ENCODE data around the gene KRTAP2-1. TPM values are rescaled to one million over a fixed set of nuclear protein-coding genes. Genes with fewer than 3 reads are reported as not detected.
"Not testable (repeated sequence)": the region's sequence is repeated elsewhere in the genome, so short reads cannot be mapped to it uniquely, and the experiment has no call there.

Gene KRTAP2-1
- polyA plus RNA-seq, 2 donors, result not detected

DNA sequence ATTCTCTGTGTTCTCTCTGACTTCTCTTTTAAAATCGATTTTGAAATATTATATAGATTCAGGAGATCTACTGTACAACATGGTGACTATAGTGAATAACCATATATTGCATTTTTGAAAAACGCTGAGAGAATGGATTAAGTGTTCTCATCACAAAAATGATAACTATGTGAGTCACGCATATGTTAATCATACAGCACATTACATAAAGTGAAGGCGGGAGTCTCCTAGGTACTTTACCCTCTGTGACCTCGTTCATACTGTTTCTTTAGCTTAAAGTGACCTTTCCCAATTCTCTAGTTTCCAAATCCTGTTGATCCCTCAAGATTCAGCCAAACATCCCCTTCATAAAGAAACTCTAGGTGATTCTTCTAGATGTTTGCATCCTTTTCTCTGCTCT lies 44.3 kb downstream of the KRTAP2-1 start:
- H3K4me1 ChIP-seq (ENCODE audit: control insufficient read depth in 2 of 2, insufficient read depth in 2 of 2, low read length in 1 of 2), result peaks cover 0 to 2% of the 10 kb centered on the region in 2 donors
- no peak overlapping the region for H3K27ac ChIP-seq (ENCODE audit: low read depth in 2 of 2, low read length in 1 of 2)
- H3K4me3 ChIP-seq (ENCODE audit: low read depth in 1 of 2, low read length in 2 of 2), result no peak overlapping the region
- H3K36me3 ChIP-seq (ENCODE audit: control insufficient read depth in 2 of 2, insufficient read depth in 2 of 2, low read length in 1 of 2), result no peaks in the 10 kb centered on the region
- H3K9me3 ChIP-seq (ENCODE audit: control insufficient read depth in 2 of 2, insufficient read depth in 1 of 2, low read depth in 1 of 2, low read length in 1 of 2), result no peaks in the 10 kb centered on the region
- 33 to 37% methylated on average over 5 of the region's 5 CpGs for WGBS, 2 donors
- H3K27me3 ChIP-seq (ENCODE audit: control insufficient read depth in 1 of 2, insufficient read depth in 2 of 2, low read length in 2 of 2), result no peaks in the 10 kb centered on the region

DNA sequence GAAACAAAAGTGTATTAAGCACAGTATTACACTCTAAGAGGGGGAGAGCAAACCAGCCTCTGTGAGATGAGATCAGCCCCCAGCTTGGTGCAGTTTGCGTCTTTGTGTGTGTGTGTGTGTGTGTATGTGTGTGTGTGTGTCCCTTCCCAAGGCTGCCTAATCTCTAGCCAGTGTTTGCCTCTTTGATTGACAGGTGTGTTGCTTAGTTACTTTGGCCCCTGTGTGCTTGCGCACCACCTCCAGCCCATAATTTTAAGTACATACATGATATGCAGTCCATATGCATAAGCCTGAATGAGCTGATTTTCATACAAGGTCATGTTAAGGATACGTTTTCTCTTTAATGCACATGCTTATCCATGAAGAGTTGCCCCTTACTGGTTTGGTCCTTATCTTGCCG lies 45.3 kb downstream of the KRTAP2-1 start:
- Histone ChIP-seq H3K4me3 (ENCODE audit: low read depth in 1 of 2, low read length in 2 of 2) (no peak overlapping the region), H3K4me1 (ENCODE audit: control insufficient read depth in 2 of 2, insufficient read depth in 2 of 2, low read length in 1 of 2) (peaks cover 0 to 2% of the 10 kb centered on the region in 2 donors), H3K27me3 (ENCODE audit: control insufficient read depth in 1 of 2, insufficient read depth in 2 of 2, low read length in 2 of 2) (no peaks in the 10 kb centered on the region), H3K27ac (ENCODE audit: low read depth in 2 of 2, low read length in 1 of 2) (no peak overlapping the region), H3K9me3 (ENCODE audit: control insufficient read depth in 2 of 2, insufficient read depth in 1 of 2, low read depth in 1 of 2, low read length in 1 of 2) (no peaks in the 10 kb centered on the region), H3K36me3 (ENCODE audit: control insufficient read depth in 2 of 2, insufficient read depth in 2 of 2, low read length in 1 of 2) (no peaks in the 10 kb centered on the region)
- WGBS, 2 donors, result 89 to 91% methylated on average over 4 of the region's 4 CpGs

DNA sequence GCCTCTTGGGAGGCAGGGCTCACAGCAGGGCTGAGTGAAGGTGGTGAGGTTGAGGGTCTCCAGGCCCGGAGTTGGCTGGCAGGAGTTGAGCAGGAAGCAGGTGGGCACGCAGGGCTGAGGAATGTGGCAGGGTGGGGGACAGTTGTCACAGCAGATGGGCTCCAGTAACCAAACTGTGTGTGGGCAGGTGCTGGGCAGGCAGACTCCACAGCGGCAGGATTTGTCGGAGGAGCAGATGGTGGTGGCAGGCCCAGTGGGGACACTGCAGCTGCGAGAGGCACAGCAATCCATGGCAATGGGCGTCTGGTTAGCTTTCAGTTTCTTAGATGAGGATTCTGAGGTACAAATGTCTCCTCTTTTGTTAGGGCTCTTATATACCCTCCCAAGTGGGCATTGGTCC lies 47.6 kb downstream of the KRTAP2-1 start, which contains the start of gene KRTAP3-2:
TSS of gene KRTAP3-2 (minus strand) at position 344 of the 400 bp plus-strand sequence. CDS start at position 291, 53 bp downstream.
- not testable (repeated sequence) for H3K27ac ChIP-seq (ENCODE audit: low read depth in 2 of 2, low read length in 1 of 2); H3K36me3 ChIP-seq (ENCODE audit: control insufficient read depth in 2 of 2, insufficient read depth in 2 of 2, low read length in 1 of 2); H3K4me1 ChIP-seq (ENCODE audit: control insufficient read depth in 2 of 2, insufficient read depth in 2 of 2, low read length in 1 of 2); H3K9me3 ChIP-seq (ENCODE audit: control insufficient read depth in 2 of 2, insufficient read depth in 1 of 2, low read depth in 1 of 2, low read length in 1 of 2); H3K27me3 ChIP-seq (ENCODE audit: control insufficient read depth in 1 of 2, insufficient read depth in 2 of 2, low read length in 2 of 2); H3K4me3 ChIP-seq (ENCODE audit: low read depth in 1 of 2, low read length in 2 of 2)
- 86 to 87% methylated on average over 5 to 6 of the region's 6 CpGs for WGBS, 2 donors

DNA sequence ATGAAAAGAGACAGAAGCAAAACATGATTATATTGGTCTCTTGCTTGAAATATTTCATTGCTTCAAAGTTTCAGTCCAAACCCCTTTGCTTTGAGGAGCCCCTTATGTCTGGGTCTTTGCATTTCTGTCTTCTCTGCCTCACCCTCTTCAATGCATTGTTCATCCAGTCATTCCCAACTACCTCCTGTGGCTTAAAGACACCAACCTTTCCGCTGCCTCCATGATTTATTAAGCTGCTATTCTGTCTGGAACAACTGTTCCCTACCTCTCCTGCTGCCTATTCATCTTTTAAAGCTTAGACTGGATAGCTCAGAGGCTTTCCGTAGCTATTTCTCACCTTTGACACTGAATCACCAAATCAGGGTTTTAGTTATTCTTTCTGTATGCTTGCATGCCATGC lies 49.8 kb downstream of the KRTAP2-1 start:
- 67% methylated on average over 2 of the region's 2 CpGs for WGBS, 2 donors
- peaks cover 0 to 2% of the 10 kb centered on the region in 2 donors for H3K4me1 ChIP-seq (ENCODE audit: control insufficient read depth in 2 of 2, insufficient read depth in 2 of 2, low read length in 1 of 2)
- no peak overlapping the region for H3K27ac ChIP-seq (ENCODE audit: low read depth in 2 of 2, low read length in 1 of 2)
- no peaks in the 10 kb centered on the region for H3K9me3 ChIP-seq (ENCODE audit: control insufficient read depth in 2 of 2, insufficient read depth in 1 of 2, low read depth in 1 of 2, low read length in 1 of 2)
- no peaks in the 10 kb centered on the region for H3K27me3 ChIP-seq (ENCODE audit: control insufficient read depth in 1 of 2, insufficient read depth in 2 of 2, low read length in 2 of 2)
- no peaks in the 10 kb centered on the region for H3K36me3 ChIP-seq (ENCODE audit: control insufficient read depth in 2 of 2, insufficient read depth in 2 of 2, low read length in 1 of 2)
- no peak overlapping the region for H3K4me3 ChIP-seq (ENCODE audit: low read depth in 1 of 2, low read length in 2 of 2)

DNA sequence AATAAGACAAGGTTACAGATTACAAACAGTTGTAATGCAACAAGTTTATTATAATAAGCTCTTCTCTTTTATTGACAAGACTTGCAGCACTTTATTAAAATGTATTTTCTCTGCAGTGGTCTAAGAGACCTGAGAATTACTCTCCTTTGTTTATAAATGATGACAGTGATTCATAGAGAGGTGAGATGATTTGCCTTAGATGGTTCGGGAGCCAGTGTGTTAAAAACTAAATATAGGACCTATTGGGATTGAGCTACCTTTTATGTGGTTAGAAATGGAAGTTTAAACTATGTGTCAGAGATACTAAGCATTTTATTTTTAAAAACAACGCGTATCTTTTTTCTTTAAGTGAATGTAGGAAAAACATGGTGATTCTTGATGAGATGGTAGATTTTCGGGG lies 50.3 kb downstream of the KRTAP2-1 start:
- WGBS, 2 donors, result 73 to 82% methylated on average over 4 of the region's 4 CpGs
- Histone ChIP-seq H3K27ac (ENCODE audit: low read depth in 2 of 2, low read length in 1 of 2) (no peak overlapping the region), H3K4me1 (ENCODE audit: control insufficient read depth in 2 of 2, insufficient read depth in 2 of 2, low read length in 1 of 2) (peaks cover 0 to 2% of the 10 kb centered on the region in 2 donors), H3K27me3 (ENCODE audit: control insufficient read depth in 1 of 2, insufficient read depth in 2 of 2, low read length in 2 of 2) (no peaks in the 10 kb centered on the region), H3K36me3 (ENCODE audit: control insufficient read depth in 2 of 2, insufficient read depth in 2 of 2, low read length in 1 of 2) (no peaks in the 10 kb centered on the region), H3K4me3 (ENCODE audit: low read depth in 1 of 2, low read length in 2 of 2) (no peak overlapping the region), H3K9me3 (ENCODE audit: control insufficient read depth in 2 of 2, insufficient read depth in 1 of 2, low read depth in 1 of 2, low read length in 1 of 2) (no peaks in the 10 kb centered on the region)

Other genes with a start within 250 kb of the KRTAP2-1 start
- not detected for gene KRT28, start 247.4 kb downstream of the KRTAP2-1 start, polyA plus RNA-seq
- gene KRT10, start 224.7 kb downstream of the KRTAP2-1 start, polyA plus RNA-seq, result 10 to 100 TPM; 30.1 to 41.2 TPM
- gene KRT12, start 180.1 kb downstream of the KRTAP2-1 start, polyA plus RNA-seq, result not detected
- gene KRT20, start 162.1 kb downstream of the KRTAP2-1 start, polyA plus RNA-seq, result under 1 TPM; 0.07 to 0.28 TPM
- gene KRT23, start 109.7 kb downstream of the KRTAP2-1 start, polyA plus RNA-seq, result 10 to 100 TPM in 1 of 2 donors, 1 to 10 TPM in 1; 5.1 to 23.6 TPM
- gene KRT39, start 80.4 kb downstream of the KRTAP2-1 start, polyA plus RNA-seq, result not detected
- under 1 TPM; 0.18 to 0.20 TPM for gene KRT40, start 63.0 kb downstream of the KRTAP2-1 start, polyA plus RNA-seq
- not detected for gene KRTAP3-3, start 53.2 kb downstream of the KRTAP2-1 start, polyA plus RNA-seq
- 10 to 100 TPM in 1 of 2 donors, 1 to 10 TPM in 1; 1.8 to 43.5 TPM for gene KRTAP3-2, start 47.4 kb downstream of the KRTAP2-1 start, polyA plus RNA-seq
- under 1 TPM in 1 of 2 donors, not detected in 1; 0.39 TPM for gene KRTAP3-1, start 38.2 kb downstream of the KRTAP2-1 start, polyA plus RNA-seq
- under 1 TPM in 1 of 2 donors, not detected in 1; 0.09 TPM for gene KRTAP1-5, start 20.1 kb downstream of the KRTAP2-1 start, polyA plus RNA-seq
- not detected for gene KRTAP1-4, start 17.1 kb downstream of the KRTAP2-1 start, polyA plus RNA-seq
- not detected for gene KRTAP1-3, start 12.4 kb downstream of the KRTAP2-1 start, polyA plus RNA-seq
- gene KRTAP1-1, start 5.9 kb downstream of the KRTAP2-1 start, polyA plus RNA-seq, result under 1 TPM; 0.04 to 0.16 TPM
- not detected for gene KRTAP2-2, start 7.9 kb upstream of the KRTAP2-1 start, polyA plus RNA-seq
- gene KRTAP2-3, start 12.8 kb upstream of the KRTAP2-1 start, polyA plus RNA-seq, result under 1 TPM in 1 of 2 donors, not detected in 1; 0.10 TPM
- gene KRTAP2-4, start 18.6 kb upstream of the KRTAP2-1 start, polyA plus RNA-seq, result not detected
- gene KRTAP4-7, start 36.8 kb upstream of the KRTAP2-1 start, polyA plus RNA-seq, result not detected
- gene KRTAP4-8, start 50.8 kb upstream of the KRTAP2-1 start, polyA plus RNA-seq, result not detected
- gene KRTAP4-16, start 54.9 kb upstream of the KRTAP2-1 start, polyA plus RNA-seq, result not detected
- gene KRTAP4-9, start 58.1 kb upstream of the KRTAP2-1 start, polyA plus RNA-seq, result not detected
- not detected for gene KRTAP4-11, start 71.1 kb upstream of the KRTAP2-1 start, polyA plus RNA-seq
- not detected for gene KRTAP4-12, start 76.9 kb upstream of the KRTAP2-1 start, polyA plus RNA-seq
- gene KRTAP4-6, start 93.2 kb upstream of the KRTAP2-1 start, polyA plus RNA-seq, result not detected
- gene KRTAP4-5, start 102.5 kb upstream of the KRTAP2-1 start, polyA plus RNA-seq, result not detected
- not detected for gene KRTAP4-4, start 113.4 kb upstream of the KRTAP2-1 start, polyA plus RNA-seq
- not detected for gene KRTAP4-3, start 120.9 kb upstream of the KRTAP2-1 start, polyA plus RNA-seq
- gene KRTAP4-2, start 130.9 kb upstream of the KRTAP2-1 start, polyA plus RNA-seq, result not detected
- gene KRTAP4-1, start 137.6 kb upstream of the KRTAP2-1 start, polyA plus RNA-seq, result not detected
- not detected for gene KRTAP9-1, start 142.6 kb upstream of the KRTAP2-1 start, polyA plus RNA-seq
- not detected for gene KRTAP9-2, start 179.3 kb upstream of the KRTAP2-1 start, polyA plus RNA-seq
- gene KRTAP9-3, start 185.1 kb upstream of the KRTAP2-1 start, polyA plus RNA-seq, result not detected
- not detected for gene KRTAP9-8, start 190.7 kb upstream of the KRTAP2-1 start, polyA plus RNA-seq
- gene KRTAP9-4, start 202.4 kb upstream of the KRTAP2-1 start, polyA plus RNA-seq, result not detected
- not detected for gene KRTAP9-9, start 208.1 kb upstream of the KRTAP2-1 start, polyA plus RNA-seq
- gene KRTAP9-6, start 218.1 kb upstream of the KRTAP2-1 start, polyA plus RNA-seq, result not detected
- not detected for gene KRTAP9-7, start 228.4 kb upstream of the KRTAP2-1 start, polyA plus RNA-seq